ENCODE measurements around the gene ADAMTS4.

The ADAMTS4 gene

GRCh38 chr1:161219078-161219892 lies 20.4 kb upstream of the ADAMTS4 start:
- no peak for DNase-seq (ENCODE audit: low spot score)

- DNase-seq (ENCODE audit: low spot score): no peak
Observed at GRCh38 chr1:161218301-161219077, 19.6 kb upstream of the ADAMTS4 start.

- no peak for DNase-seq (ENCODE audit: low spot score)
Observed at GRCh38 chr1:161217831-161218230, 19.0 kb upstream of the ADAMTS4 start.

GRCh38 chr1:161216945-161217712 lies 18.3 kb upstream of the ADAMTS4 start:
- no peak for DNase-seq (ENCODE audit: low spot score)

GRCh38 chr1:161215076-161215475 lies 16.2 kb upstream of the ADAMTS4 start, which contains the start of gene FCER1G:
FCER1G (plus strand) TSS chr1:161215295; CDS start chr1:161215322, 27 bp downstream.
- DNase-seq (ENCODE audit: low spot score): no peak

GRCh38 chr1:161214369-161214768 lies 15.5 kb upstream of the ADAMTS4 start:
- no peak for DNase-seq (ENCODE audit: low spot score)

GRCh38 chr1:161209790-161210409 lies 11.0 kb upstream of the ADAMTS4 start:
- DNase-seq (ENCODE audit: low spot score): no peak

GRCh38 chr1:161207173-161207572 lies 8.3 kb upstream of the ADAMTS4 start:
- DNase-seq (ENCODE audit: low spot score): no peak

- DNase-seq (ENCODE audit: low spot score): no peak
Observed at GRCh38 chr1:161206411-161207140, 7.7 kb upstream of the ADAMTS4 start.

GRCh38 chr1:161201836-161202712 lies 3.2 kb upstream of the ADAMTS4 start, which contains the start of gene NDUFS2:
NDUFS2 (plus strand) TSS chr1:161202367; CDS start chr1:161202386, 19 bp downstream.
- DNase-seq (ENCODE audit: low spot score): peak; percentile 96

GRCh38 chr1:161200992-161201835 lies 2.4 kb upstream of the ADAMTS4 start:
- no peak for DNase-seq (ENCODE audit: low spot score)

GRCh38 chr1:161200421-161200991 lies 1.7 kb upstream of the ADAMTS4 start:
- DNase-seq (ENCODE audit: low spot score): no peak

GRCh38 chr1:161199506-161200139 lies 769 bp upstream of the ADAMTS4 start:
- no peak for DNase-seq (ENCODE audit: low spot score)

- DNase-seq (ENCODE audit: low spot score): peak; percentile 75
Observed at GRCh38 chr1:161198194-161198896, 509 bp downstream of the ADAMTS4 start.

GRCh38 chr1:161197560-161198193 lies 1.2 kb downstream of the ADAMTS4 start:
- no peak for DNase-seq (ENCODE audit: low spot score)

GRCh38 chr1:161196521-161197451 lies 2.1 kb downstream of the ADAMTS4 start:
- peak; percentile 88 for DNase-seq (ENCODE audit: low spot score)
